GM21576 (cell line): ENCODE results near the gene KRTAP4-6.
"Not testable (repeated sequence)": the region's sequence is repeated elsewhere in the genome, so short reads cannot be mapped to it uniquely, and the experiment has no call there.

Experiments used
- ATAC-seq: cut with Tn5 transposase; IDR thresholded peaks from one replicate; pipeline ENCODE4 v1.9.1; 2021; ENCODE audit warnings: mild to moderate bottlenecking, moderate library complexity; ENCODE audit not compliant: unreplicated experiment

KRTAP4-6 gene

GRCh38 chr17:41140360-41141131 lies at the start of gene KRTAP4-6:
Gene KRTAP4-6 (minus strand): TSS chr17:41140544. CDS start chr17:41140487, 57 bp downstream.
- ATAC-seq = no peak

DNA sequence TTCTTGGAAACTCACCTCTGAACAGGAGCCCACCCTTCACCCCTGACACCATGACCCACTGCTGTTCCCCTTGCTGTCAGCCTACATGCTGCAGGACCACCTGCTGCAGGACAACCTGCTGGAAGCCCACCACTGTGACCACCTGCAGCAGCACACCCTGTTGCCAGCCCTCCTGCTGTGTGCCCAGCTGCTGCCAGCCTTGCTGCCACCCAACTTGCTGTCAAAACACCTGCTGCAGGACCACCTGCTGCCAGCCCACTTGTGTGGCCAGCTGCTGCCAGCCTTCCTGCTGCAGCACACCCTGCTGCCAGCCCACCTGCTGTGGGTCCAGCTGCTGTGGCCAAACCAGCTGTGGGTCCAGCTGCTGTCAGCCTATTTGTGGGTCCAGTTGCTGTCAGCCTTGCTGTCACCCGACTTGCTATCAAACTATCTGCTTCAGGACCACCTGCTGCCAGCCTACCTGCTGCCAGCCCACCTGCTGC lies 49.5 kb upstream of the KRTAP4-6 start, which contains the start of gene KRTAP9-1:
Gene KRTAP9-1, plus strand, starts transcription at position 51 of the 482 bp plus-strand sequence. Its CDS starts 0 bp downstream, at position 51.
- ATAC-seq = not testable (repeated sequence)

DNA sequence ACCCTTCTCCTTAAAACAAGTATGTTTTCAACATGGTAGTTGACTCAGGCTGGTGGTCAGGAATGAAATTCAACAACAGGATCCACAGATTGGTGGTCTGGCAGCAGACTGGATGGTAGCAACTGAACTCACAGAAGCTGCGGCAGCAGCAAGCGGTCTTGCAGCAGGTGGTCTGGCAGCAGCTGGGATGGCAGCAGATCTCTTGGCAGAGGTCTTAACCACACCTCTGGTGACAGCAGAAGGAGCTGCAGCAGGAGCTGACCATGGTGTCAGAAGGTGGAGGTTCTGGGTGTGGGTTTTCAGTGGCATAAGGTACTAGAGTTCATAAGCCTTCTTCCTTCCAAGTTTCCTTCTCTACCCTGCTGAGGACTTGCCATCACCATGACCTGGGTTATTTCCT lies 46.5 kb upstream of the KRTAP4-6 start:
- no peak for ATAC-seq

DNA sequence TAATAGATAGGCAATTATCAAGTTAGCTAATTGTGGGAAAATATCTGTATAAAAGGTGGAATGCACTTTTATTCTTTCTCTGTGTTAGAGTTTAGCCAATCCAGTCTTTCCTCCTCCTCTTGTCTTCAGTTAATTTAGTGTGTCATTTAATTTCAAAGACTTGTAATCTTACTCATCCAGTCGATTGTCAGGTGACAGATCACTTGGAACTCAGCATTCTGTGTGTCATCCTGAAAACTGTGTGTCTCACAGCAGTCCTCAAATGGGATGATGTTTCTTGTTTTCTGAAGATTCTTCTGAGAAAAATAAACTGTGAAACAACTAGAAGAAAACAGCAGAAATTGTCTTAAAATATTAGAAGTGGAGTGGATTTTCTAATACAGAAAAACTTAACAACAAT lies 44.7 kb upstream of the KRTAP4-6 start:
- no peak for ATAC-seq

GRCh38 chr17:41184480-41184961 lies 44.2 kb upstream of the KRTAP4-6 start, which contains the start of gene KRTAP4-1:
Gene KRTAP4-1 (minus strand): TSS chr17:41184911. CDS start chr17:41184854, 57 bp downstream.
- no peak for ATAC-seq

GRCh38 chr17:41178843-41179616 lies 38.7 kb upstream of the KRTAP4-6 start:
- ATAC-seq = no peak

DNA sequence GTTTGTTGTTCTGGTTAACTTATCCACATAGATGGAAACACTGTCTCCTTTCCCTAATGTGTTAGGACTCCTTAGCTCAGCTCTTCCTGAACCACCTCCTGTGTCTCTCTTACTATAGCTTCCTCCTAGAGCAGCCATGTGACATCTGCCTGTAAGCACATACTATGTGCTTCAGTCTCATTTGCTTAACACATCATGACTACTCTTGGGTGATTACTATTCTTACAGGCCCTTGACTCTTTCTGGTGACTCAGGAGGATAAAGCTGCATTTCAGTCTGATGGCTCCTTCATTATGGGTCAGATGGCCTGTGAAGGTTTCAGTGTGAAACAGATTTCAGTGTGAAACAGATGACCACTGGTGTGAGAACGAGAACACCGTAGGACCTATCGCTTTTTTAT lies 38.0 kb upstream of the KRTAP4-6 start:
- ATAC-seq = no peak

DNA sequence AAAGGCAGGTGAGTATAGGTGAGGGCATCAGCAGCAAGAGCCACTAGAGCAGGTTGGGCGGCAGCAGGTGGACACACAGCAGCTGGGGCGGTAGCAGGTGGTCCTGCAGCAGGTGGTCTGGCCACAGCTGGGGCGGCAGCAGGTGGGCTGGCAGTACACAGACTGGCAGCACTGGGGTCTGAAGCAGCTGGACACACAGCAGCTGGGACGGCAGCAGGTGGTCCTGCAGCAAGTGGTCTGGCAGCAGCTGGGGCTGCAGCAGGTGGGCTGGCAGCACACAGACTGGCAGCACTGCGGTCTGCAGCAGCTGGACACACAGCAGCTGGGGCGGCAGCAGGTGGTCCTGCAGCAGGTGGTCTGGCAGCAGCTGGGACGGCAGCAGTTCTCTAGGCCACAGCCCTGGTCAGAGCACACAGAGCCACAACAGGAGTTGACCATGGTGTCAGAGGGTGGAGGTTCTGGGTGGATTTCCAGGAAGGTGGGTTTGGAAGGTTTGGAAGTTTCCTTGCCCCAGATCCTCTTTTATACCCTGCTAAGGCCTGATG lies 37.5 kb upstream of the KRTAP4-6 start, which contains the start of gene KRTAP4-2:
Gene KRTAP4-2, minus strand, starts transcription at position 495 of the 545 bp plus-strand sequence. Its CDS starts 57 bp downstream, at position 438.
- ATAC-seq = no peak

- no peak for ATAC-seq
These were observed 36.5 kb upstream of the KRTAP4-6 start for GRCh38 chr17:41176744-41177387.

DNA sequence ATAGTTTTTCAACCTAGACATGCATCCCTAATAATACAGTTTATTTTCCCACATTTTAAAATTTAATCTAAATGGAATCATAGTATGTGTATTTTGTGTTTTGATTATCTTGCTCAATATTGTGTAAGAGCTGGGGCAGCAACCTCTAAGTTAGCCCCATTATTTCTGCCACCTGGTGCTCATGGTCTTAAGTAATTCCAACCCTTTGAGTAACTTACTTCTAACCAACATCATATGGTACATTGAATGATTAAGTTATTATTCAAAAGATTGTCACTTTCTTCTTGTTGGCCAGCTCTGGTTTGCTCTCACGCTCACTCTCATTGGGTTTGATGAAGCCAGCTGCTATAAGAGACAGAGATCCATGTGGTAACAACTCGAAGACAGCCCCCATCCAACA lies 31.5 kb upstream of the KRTAP4-6 start:
- no peak for ATAC-seq

DNA sequence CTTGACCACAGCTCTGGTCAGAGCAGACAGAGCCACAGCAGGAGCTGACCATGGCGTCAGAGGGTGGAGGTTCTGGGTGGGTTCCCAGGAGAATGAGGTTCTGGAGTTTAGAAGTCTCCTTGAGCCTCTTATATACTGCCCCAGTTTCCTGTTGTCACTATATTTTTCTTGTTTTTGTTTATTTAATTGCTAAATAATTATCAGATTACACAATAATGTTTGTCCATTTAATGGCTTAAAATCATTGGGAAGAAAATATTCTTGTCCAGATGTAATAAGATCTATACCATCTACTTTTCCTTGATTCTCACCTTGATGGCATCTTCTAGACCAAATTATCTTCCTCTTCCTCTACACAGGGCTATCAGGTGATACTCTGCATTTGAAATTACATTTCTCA lies 27.8 kb upstream of the KRTAP4-6 start, which contains the start of gene KRTAP4-3:
Gene KRTAP4-3, minus strand, starts transcription at position 101 of the 400 bp plus-strand sequence. Its CDS starts 49 bp downstream, at position 52.
- ATAC-seq = no peak

GRCh38 chr17:41167561-41167960 lies 27.2 kb upstream of the KRTAP4-6 start:
- no peak for ATAC-seq

GRCh38 chr17:41163828-41164227 lies 23.5 kb upstream of the KRTAP4-6 start:
- no peak for ATAC-seq

DNA sequence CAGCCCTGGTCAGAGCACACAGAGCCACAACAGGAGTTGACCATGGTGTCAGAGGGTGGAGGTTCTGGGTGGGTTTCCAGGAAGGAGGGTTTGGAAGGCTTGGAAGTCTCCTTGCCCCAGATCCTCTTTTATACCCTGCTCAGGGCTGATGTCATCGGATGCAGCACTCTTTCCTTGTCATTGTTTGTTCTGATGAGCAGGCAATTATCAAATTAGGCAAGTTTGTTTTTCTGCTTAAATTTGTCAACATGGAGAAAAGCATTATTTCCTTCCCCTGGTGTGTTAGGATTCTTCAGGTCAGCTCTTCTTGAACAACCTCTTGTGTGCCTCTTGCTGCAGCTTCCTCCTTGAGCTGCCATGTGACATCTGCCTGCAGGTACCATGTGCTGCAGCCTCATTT lies 20.3 kb upstream of the KRTAP4-6 start, which contains the start of gene KRTAP4-4:
Gene KRTAP4-4, minus strand, starts transcription at position 101 of the 400 bp plus-strand sequence. Its CDS starts 57 bp downstream, at position 44.
- ATAC-seq = no peak

DNA sequence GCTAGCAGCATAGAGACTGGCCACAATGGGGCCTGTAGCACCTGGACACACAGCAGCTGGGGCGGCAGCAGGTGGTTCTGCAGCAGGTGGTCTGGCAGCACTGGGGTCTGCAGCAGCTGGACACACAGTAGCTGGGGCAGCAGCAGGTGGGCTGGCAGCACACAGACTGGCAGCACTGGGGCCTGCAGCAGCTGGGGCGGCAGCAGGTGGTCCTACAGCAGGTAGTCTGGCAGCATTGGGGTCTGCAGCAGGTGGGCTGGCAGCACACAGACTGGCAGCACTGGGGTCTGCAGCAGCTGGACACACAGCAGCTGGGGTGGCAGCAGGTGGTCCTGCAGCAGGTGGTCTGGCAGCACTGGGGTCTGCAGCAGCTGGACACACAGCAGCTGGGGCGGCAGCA lies 19.8 kb upstream of the KRTAP4-6 start:
- ATAC-seq = not testable (repeated sequence)

DNA sequence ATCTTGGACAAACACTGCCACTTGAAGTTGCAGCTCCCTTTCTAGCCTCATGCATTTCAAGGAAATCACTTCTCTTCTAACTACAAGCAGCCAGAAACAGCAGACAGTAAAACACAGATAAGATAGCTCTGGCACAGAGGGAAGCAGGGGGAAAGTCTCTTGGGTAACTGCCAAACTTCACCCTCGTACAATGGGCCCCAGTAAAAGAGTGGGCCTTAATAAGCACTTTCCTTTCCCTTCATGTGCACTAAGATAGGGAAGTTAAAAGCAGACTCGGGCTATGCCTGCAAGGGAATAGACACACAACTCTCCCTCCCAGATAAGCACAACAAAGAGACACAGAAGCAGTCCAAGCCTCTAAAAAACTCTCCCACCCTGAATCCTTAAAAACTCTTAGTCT lies 13.5 kb upstream of the KRTAP4-6 start:
- ATAC-seq = no peak

GRCh38 chr17:41151525-41151924 lies 11.2 kb upstream of the KRTAP4-6 start:
- ATAC-seq = no peak

- no peak for ATAC-seq
These were observed 9.7 kb upstream of the KRTAP4-6 start for GRCh38 chr17:41150026-41150425.

GRCh38 chr17:41149652-41149985 lies 9.3 kb upstream of the KRTAP4-6 start, which contains the start of gene KRTAP4-5:
Gene KRTAP4-5 (minus strand): TSS chr17:41149825. CDS start chr17:41149767, 58 bp downstream.
- ATAC-seq = no peak

DNA sequence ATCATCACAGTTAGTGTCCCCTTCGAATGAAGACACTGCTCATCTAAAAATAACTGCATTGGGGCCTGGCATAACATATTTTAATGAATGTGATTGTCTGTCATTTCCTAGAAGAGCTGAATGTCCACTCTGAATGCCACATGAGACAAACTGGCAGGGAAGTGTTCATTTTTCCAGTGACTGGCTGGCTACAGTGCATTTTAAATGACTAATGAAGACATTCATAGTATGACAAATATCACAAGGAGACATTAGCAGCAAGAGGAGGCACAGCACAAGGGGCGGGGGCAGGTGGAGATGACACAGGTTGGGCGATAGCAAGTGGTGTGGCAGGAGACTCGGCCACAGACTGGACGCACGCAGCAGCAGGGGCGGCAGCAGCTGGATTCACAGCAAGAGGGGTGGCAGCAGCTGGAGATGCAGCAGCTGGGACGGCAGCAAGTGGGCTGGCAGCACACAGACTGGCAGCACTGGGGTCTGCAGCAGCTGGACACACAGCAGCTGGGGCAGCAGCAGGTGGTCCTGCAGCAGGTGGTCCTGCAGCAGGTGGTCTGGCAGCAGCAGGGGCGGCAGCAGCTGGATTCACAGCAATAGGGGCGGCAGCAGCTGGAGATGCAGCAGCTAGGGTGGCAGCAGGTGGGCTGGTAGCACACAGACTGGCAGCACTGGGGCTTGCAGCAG lies 8.8 kb upstream of the KRTAP4-6 start:
- ATAC-seq = not testable (repeated sequence)
